ENCODE results near the gene STK11. TPM values are rescaled to one million over a fixed set of nuclear protein-coding genes. Genes with fewer than 3 reads are reported as not detected.

STK11 gene
- total RNA-seq, 2 experiments from 2014 or later: 76.5 to 78.4 TPM

- Histone ChIP-seq H3K4me3 (ENCODE audit: low read depth, low read length, poor library complexity, severe bottlenecking) (peak overlapping the region; percentile 78), H3K27ac (ENCODE audit: low read depth, low read length, poor library complexity, severe bottlenecking) (peak overlapping the region; percentile 93), H3K4me1 (ENCODE audit: insufficient read depth, low read length, poor library complexity, severe bottlenecking) (peaks cover 70% of the 10 kb centered on the region), H4K20me1 (ENCODE audit: insufficient read depth, low read length) (no peaks in the 10 kb centered on the region), H3K9me3 (ENCODE audit: low read length) (no peaks in the 10 kb centered on the region), H3K79me2 (ENCODE audit: insufficient read depth, low read depth, low read length) (peaks cover 27% of the 10 kb centered on the region; the same call in 1 of the 2 replicates), H3K4me2 (ENCODE audit: low read length) (peak overlapping the region; percentile 90), H2AFZ (ENCODE audit: low read length) (no peak overlapping the region), H3K9me2 (ENCODE audit: insufficient read depth, low read length) (no peaks in the 10 kb centered on the region), H3K36me3 (ENCODE audit: insufficient read depth, low read length) (peaks cover 29% of the 10 kb centered on the region)
- BruUV-seq (replicated peaks): no TSS peak
- CTCF ChIA-PET (ENCODE audit: unreplicated experiment): interaction anchor here (0.6 kb wide), 1 partner anchor 193 kb away, joined by 3 read pairs; no protein-coding TSS in a partner anchor
- intact Hi-C loops (cut with micrococcal nuclease; ENCODE audit: unreplicated experiment): loop anchor here (1.0 to 10.0 kb wide), 2 partner anchors 8 to 236 kb away; partner anchors contain the start of genes CNN2, RNU6-2 and TMEM259
- POLR2A ChIA-PET: no interaction called here
- no peak for TF ChIP-seq CTCF (conservative IDR thresholded peaks at IDR 0.05; ENCODE audit: low read length)
- TF ChIP-seq EZH2phosphoT487 (IDR thresholded peaks at IDR 0.05; ENCODE audit: borderline replicate concordance, low read depth, low read length): no peak
- DNase-seq (ENCODE audit: low spot score): peak; percentile 99
Observed at GRCh38 chr19:1260749-1261537, 55.4 kb downstream of the STK11 start.

- intact Hi-C loops (cut with micrococcal nuclease; ENCODE audit: unreplicated experiment): loop anchor here (1.0 to 10.0 kb wide), 2 partner anchors 8 to 237 kb away; partner anchors contain the start of genes CNN2, RNU6-2 and TMEM259
- no peak overlapping the region for H2AFZ ChIP-seq (ENCODE audit: low read length)
- ChIA-PET CTCF (ENCODE audit: unreplicated experiment) (no interaction called here), POLR2A (interaction anchor here (1.0 kb wide), 1 partner anchor 18 kb away, joined by 4 read pairs; no protein-coding TSS in a partner anchor)
- peak overlapping the region; percentile 93 for H3K27ac ChIP-seq (ENCODE audit: low read depth, low read length, poor library complexity, severe bottlenecking)
- peaks cover 27% of the 10 kb centered on the region; the same call in 1 of the 2 replicates for H3K79me2 ChIP-seq (ENCODE audit: insufficient read depth, low read depth, low read length)
- H3K4me1 ChIP-seq (ENCODE audit: insufficient read depth, low read length, poor library complexity, severe bottlenecking): peaks cover 75% of the 10 kb centered on the region
- H3K9me2 ChIP-seq (ENCODE audit: insufficient read depth, low read length): no peaks in the 10 kb centered on the region
- peak overlapping the region; percentile 83 for H3K4me2 ChIP-seq (ENCODE audit: low read length)
- H4K20me1 ChIP-seq (ENCODE audit: insufficient read depth, low read length): no peaks in the 10 kb centered on the region
- peak overlapping the region; percentile 78 for H3K4me3 ChIP-seq (ENCODE audit: low read depth, low read length, poor library complexity, severe bottlenecking)
- peak; percentile 74 for DNase-seq (ENCODE audit: low spot score)
- no TSS peak for BruUV-seq (replicated peaks)
- peaks cover 24% of the 10 kb centered on the region for H3K36me3 ChIP-seq (ENCODE audit: insufficient read depth, low read length)
- TF ChIP-seq EZH2phosphoT487 (IDR thresholded peaks at IDR 0.05; ENCODE audit: borderline replicate concordance, low read depth, low read length) (no peak), CTCF (conservative IDR thresholded peaks at IDR 0.05; ENCODE audit: low read length) (peak; percentile 68)
- no peaks in the 10 kb centered on the region for H3K9me3 ChIP-seq (ENCODE audit: low read length)
Observed at GRCh38 chr19:1261538-1261797, 55.9 kb downstream of the STK11 start.
